Upper lobe of left lung (tissue), 6 donors: ENCODE measurements around the gene GRID2IP. TPM values are rescaled to one million over a fixed set of nuclear protein-coding genes. Genes with fewer than 3 reads are reported as not detected.

ENCODE experiments used
- ATAC-seq, 2 donors: fragments of 200-7000 bp; cut with Tn5 transposase; one replicate each; pipeline ENCODE4 v1.9.1; 2022; ENCODE audit warnings: mild to moderate bottlenecking in 2 of 2, moderate library complexity in 2 of 2; ENCODE audit not compliant: low FRiP score in 2 of 2
- DNase-seq, 2 donors: peaks; one replicate each; pipeline ENCODE4 v3.0.0-alpha.2; 2019 to 2020
- H3K27ac ChIP-seq, 4 donors: fragments of 200-600 bp; sonication (generic); one replicate each; pipeline ENCODE4 v1.5.1; 2016 to 2019
- H3K27me3 ChIP-seq, 4 donors: fragments of 200-600 bp; sonication (generic); one replicate each; pipeline ENCODE4 v1.5.1; 2017 to 2019
- H3K36me3 ChIP-seq, 4 donors: fragments of 200-600 bp; sonication (generic); one replicate each; pipeline ENCODE4 v1.5.1; 2016 to 2019
- H3K4me1 ChIP-seq, 4 donors: fragments of 200-600 bp; sonication (generic); one replicate each; pipeline ENCODE4 v1.5.1; 2018 to 2019
- H3K4me3 ChIP-seq, 4 donors: fragments of 200-600 bp; sonication (generic); one replicate each; pipeline ENCODE4 v1.5.1; 2017 to 2019; ENCODE audit warnings: mild to moderate bottlenecking in 2 of 4, moderate library complexity in 1 of 4
- H3K9me3 ChIP-seq, 4 donors: fragments of 200-600 bp; sonication (generic); one replicate each; pipeline ENCODE4 v1.5.1; 2018 to 2019
- EP300 ChIP-seq, 4 donors: sonication (generic); formaldehyde crosslinking; IDR thresholded peaks; one replicate each; pipeline ENCODE4 v1.5.1; 2017; ENCODE audit warnings: antibody characterized with exemption in 4 of 4, control low read depth in 2 of 4
- POLR2A ChIP-seq, 4 donors: fragments of 450-650 bp; IDR thresholded peaks; one replicate each; pipeline ENCODE4 v1.5.1; 2016 to 2017; ENCODE audit warnings: antibody characterized with exemption in 4 of 4, mild to moderate bottlenecking in 2 of 4
- POLR2AphosphoS5 ChIP-seq, 2 donors: sonication (generic); formaldehyde crosslinking; IDR thresholded peaks; one replicate each; pipeline ENCODE4 v1.5.1; 2017; ENCODE audit warnings: antibody characterized with exemption in 2 of 2
- WGBS, 2 donors: methylation state at CpG; one replicate each; pipeline ENCODE4 v1.1.5; 2017 to 2018; 5-methylcytosine and 5-hydroxymethylcytosine counted together
- total RNA-seq, 6 donors: library from RNA; depleted of rRNA in 4 of 6; stranded (reverse); fragments of >200 nt in 4 of 6; gene quantifications; one replicate each; pipeline versions ENCODE4 v1.1.0 to v1.2.1, GENCODE V29; 2016 to 2021
- TF ChIP-seq, protein P1 (sequence below), 6 experiments: fragments of 450-650 bp in 4 of 6; fragments of 200-600 bp in 2 of 6; sonication (generic) in 2 of 6; IDR thresholded peaks; one replicate each; pipeline ENCODE4 v1.5.1; 2016 to 2019; ENCODE audit warnings: antibody characterized with exemption in 6 of 6
- donor health status: DM: no; HTN: no; CAD: no; lungs with moderate emphysema.
- donor health status: DM: no; HTN: yes; CAD: no; lungs with severe emphysema.

Gene GRID2IP
- total RNA-seq, 6 donors from 2014 or later: 0.30 to 1.3 (median 0.63) TPM; not detected in 1

DNA sequence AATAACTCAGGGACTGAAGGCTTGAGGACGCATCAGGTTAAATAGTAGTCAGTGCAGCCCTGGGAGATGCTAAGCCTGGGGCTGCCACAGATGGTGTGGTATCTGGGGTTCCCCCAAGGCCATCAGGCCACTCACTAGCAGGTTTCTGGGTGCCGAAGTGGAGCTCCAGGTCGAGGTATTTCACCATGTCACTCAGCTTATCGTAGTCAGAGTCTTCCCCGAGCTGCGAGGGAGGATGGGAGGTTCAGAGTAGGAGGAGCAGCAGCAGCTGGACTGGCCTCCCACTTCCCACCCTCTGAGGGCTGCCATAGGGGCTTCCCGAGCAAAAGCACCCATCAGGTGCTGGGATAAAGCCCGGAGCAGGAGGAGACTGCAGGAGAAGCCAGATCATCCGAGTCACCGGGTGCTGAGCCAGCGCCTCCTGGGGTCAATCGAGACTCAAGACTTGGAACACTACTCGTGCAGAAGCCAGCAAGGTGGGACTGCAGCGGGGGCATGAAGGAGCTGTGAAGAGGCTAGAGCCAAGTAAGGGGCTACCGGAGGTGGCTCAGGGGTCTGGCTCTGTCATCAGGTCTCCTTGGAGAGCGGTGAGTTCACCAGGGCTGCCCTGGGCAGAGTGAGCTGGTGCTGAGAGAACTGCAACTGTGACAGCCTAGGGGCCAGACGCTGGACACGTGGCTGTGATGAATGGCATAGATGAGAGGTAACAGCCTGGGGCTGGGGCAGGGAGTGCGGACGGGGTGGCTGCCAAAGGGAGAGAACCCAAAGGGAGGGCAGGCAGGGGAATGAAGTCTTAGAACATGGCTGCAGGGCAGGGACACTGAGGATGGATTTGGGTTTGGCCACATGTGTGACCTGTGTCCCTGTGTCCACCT, 45.3 kb downstream of the GRID2IP start:
- Histone ChIP-seq H3K27ac (no peak overlapping the region), H3K4me3 (no peak overlapping the region), H3K9me3 (no peaks in the 10 kb centered on the region), H3K4me1 (peaks cover 6 to 17% (median 10%) of the 10 kb centered on the region in 4 donors), H3K36me3 (no peaks in the 10 kb centered on the region), H3K27me3 (no peaks in the 10 kb centered on the region)
- ATAC-seq (no peak), DNase-seq (no peak)
- WGBS, 2 donors: 73 to 78% methylated on average over 12 to 18 of the region's 20 CpGs
- TF ChIP-seq EP300 (IDR thresholded peaks at IDR 0.05): no peak
- TF ChIP-seq POLR2A (IDR thresholded peaks at IDR 0.05): no peak
- no peak for TF ChIP-seq POLR2AphosphoS5 (IDR thresholded peaks at IDR 0.05)

DNA sequence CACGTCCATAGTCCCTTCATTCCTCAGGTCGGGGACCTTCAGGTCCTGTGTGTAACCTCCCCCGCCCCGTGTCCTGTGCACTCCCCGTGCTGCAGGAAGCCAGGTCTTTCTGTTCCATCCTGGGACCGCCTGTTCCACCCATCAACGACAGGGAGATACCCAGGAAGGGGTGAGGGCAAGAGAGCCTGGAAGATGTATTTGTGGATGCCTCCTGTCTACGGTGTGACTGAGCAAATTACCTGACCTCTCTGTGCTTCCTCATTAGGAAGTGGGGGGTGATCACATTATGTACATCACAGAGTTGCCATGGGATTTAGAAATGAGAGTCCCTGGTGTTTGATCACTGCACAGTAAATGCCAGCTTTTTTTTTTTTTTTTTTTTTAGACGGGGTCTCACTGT, 46.3 kb downstream of the GRID2IP start:
- ATAC-seq: no peak
- no peak for DNase-seq
- TF ChIP-seq EP300 (IDR thresholded peaks at IDR 0.05) (no peak), POLR2AphosphoS5 (IDR thresholded peaks at IDR 0.05) (no peak), POLR2A (IDR thresholded peaks at IDR 0.05) (no peak)
- TF ChIP-seq, protein P1, sequence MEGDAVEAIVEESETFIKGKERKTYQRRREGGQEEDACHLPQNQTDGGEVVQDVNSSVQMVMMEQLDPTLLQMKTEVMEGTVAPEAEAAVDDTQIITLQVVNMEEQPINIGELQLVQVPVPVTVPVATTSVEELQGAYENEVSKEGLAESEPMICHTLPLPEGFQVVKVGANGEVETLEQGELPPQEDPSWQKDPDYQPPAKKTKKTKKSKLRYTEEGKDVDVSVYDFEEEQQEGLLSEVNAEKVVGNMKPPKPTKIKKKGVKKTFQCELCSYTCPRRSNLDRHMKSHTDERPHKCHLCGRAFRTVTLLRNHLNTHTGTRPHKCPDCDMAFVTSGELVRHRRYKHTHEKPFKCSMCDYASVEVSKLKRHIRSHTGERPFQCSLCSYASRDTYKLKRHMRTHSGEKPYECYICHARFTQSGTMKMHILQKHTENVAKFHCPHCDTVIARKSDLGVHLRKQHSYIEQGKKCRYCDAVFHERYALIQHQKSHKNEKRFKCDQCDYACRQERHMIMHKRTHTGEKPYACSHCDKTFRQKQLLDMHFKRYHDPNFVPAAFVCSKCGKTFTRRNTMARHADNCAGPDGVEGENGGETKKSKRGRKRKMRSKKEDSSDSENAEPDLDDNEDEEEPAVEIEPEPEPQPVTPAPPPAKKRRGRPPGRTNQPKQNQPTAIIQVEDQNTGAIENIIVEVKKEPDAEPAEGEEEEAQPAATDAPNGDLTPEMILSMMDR (IDR thresholded peaks at IDR 0.05): no peak
- no peaks in the 10 kb centered on the region for H3K36me3 ChIP-seq
- WGBS, 2 donors: 38 to 44% methylated on average over 9 of the region's 9 CpGs
- peak overlapping the region in 3 of 4 donors; percentile 76 to 87 (median 83) for H3K4me3 ChIP-seq
- peaks cover 6 to 17% (median 10%) of the 10 kb centered on the region in 4 donors for H3K4me1 ChIP-seq
- H3K27me3 ChIP-seq: no peaks in the 10 kb centered on the region
- peak overlapping the region; percentile 89 to 98 (median 94) for H3K27ac ChIP-seq
- no peaks in the 10 kb centered on the region for H3K9me3 ChIP-seq

DNA sequence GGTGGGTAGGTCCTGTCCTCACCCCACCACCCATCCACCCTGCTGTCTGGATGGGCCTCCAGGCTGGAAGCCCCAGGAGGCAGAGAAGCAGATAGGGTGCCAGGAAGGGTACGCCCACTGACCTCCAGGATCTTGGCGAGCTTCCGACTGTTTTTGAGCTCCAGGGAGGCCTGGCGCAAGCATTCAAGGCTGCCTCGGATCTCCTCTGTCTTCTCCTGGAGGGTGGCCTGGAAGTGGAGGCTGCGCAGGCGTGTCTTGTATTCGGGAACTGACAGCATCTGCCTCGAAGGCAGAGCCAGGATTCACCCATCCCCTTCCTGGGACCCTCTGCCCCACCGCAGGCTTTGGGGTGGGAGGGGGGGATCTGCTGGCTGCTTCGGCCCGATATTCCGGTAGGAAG, 48.4 kb downstream of the GRID2IP start:
- H3K36me3 ChIP-seq: no peaks in the 10 kb centered on the region
- TF ChIP-seq, protein P1 (IDR thresholded peaks at IDR 0.05): no peak
- TF ChIP-seq POLR2A (IDR thresholded peaks at IDR 0.05) (no peak), POLR2AphosphoS5 (IDR thresholded peaks at IDR 0.05) (no peak), EP300 (IDR thresholded peaks at IDR 0.05) (no peak)
- H3K9me3 ChIP-seq: no peaks in the 10 kb centered on the region
- H3K4me1 ChIP-seq: peaks cover 6 to 17% (median 10%) of the 10 kb centered on the region in 4 donors
- DNase-seq (no peak), ATAC-seq (no peak)
- whole genome bisulfite sequencing, 2 donors: 47% methylated on average over 13 of the region's 13 CpGs; no CpG with 5 or more reads in 1 of the 2 donors
- H3K27ac ChIP-seq: peak overlapping the region in 3 of 4 donors; percentile 92 to 98 (median 96)
- H3K4me3 ChIP-seq: peak overlapping the region; percentile 67 to 87 (median 80)
- no peaks in the 10 kb centered on the region for H3K27me3 ChIP-seq

DNA sequence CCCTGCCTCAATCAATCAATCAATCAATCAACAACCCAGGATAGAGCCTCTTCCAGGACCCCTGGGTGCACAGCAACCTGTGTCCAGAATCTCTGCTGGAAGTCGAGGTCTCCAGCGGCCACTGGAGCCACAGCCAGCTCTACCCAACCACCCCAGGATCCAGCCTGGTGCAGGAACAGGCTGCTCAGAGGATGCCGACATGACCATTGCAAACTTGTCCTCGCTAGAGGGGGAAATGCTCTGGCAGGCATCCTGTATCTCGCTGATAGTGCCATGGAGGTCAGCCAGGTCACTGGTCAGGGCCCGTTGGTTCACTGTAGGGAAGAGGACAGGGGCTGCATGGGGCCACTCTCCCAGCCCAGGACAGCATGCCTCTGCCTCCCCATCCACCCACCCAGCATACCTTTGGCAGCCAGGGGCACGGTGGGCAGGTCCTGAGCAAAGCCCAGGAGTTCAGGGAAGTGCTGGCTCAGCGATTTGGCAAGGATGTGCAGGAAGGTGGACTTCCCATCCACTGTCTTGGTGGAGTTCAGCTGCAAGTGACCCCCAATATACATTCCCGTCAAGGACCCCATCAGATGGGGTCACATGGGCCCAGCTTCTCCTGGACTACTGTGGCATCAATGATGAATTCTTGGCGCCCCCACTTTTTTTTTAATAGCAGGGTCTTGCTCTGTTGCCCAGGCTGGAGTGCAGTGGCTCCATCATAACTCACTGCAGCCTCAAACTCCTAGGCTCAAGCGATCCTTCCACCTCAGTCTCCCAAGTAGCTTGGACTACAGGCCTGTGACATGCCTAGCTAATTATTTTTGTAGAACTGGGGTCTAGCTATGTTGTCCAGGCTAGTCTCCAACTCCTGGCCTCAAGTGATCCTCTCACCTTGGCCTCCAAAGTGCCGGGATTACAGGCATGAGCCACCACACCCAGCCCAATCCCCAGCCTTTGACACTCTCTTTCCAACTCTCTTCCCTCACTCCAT, 49.4 kb downstream of the GRID2IP start:
- Histone ChIP-seq H3K27me3 (no peaks in the 10 kb centered on the region), H3K36me3 (no peaks in the 10 kb centered on the region), H3K9me3 (no peaks in the 10 kb centered on the region), H3K4me3 (no peak overlapping the region), H3K4me1 (peaks cover 6 to 17% (median 10%) of the 10 kb centered on the region in 4 donors), H3K27ac (no peak overlapping the region)
- DNase-seq: no peak
- ATAC-seq: no peak
- no peak for TF ChIP-seq POLR2AphosphoS5 (IDR thresholded peaks at IDR 0.05)
- WGBS, 2 donors: 94 to 95% methylated on average over 4 to 9 of the region's 12 CpGs

DNA sequence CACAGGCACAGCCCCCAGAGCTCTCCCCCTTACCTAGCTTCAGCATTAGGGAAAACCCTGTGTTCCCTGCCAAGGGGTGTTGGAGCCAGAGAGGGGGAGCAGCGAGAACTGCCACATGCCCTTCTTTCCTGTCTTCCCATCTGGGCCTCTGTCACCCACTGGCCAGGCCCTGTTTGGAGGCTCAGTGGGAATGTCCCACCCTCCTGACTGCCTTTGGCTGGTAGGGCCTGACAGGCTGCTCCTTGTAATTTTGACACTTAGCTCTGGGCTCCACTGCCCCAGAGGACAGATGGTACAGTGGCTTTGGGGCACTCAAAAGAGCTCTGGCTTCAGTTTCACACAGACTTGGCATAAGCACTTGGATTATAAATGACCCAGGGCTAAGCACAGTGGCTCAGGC, 50.6 kb downstream of the GRID2IP start:
- WGBS, 2 donors: 89 to 100% methylated on average over 1 of the region's 1 CpG
- Histone ChIP-seq H3K9me3 (no peaks in the 10 kb centered on the region), H3K4me1 (peaks cover 6 to 17% (median 10%) of the 10 kb centered on the region in 4 donors), H3K27ac (no peak overlapping the region), H3K36me3 (no peaks in the 10 kb centered on the region), H3K27me3 (no peaks in the 10 kb centered on the region), H3K4me3 (no peak overlapping the region)
- TF ChIP-seq POLR2AphosphoS5 (IDR thresholded peaks at IDR 0.05) (no peak), EP300 (IDR thresholded peaks at IDR 0.05) (no peak), POLR2A (IDR thresholded peaks at IDR 0.05) (no peak)
- TF ChIP-seq, protein P1 (IDR thresholded peaks at IDR 0.05): no peak
- no peak for ATAC-seq
- DNase-seq: no peak
